Thoracic aorta (tissue), 2 donors: ENCODE results near the gene MYL5. TPM values are rescaled to one million over a fixed set of nuclear protein-coding genes. Genes with fewer than 3 reads are reported as not detected.

Experiments
- ATAC-seq: fragments of 150-250 bp; one replicate; pipeline ENCODE4 v1.8.0; 2017; ENCODE audit warnings: low read depth; ENCODE audit not compliant: insufficient number of reproducible peaks, low FRiP score
- DNase-seq: peaks from one replicate; pipeline ENCODE4 v3.0.0-alpha.2; 2020; ENCODE audit warnings: low spot score
- H3K27ac ChIP-seq, 2 donors: fragments of 200-600 bp; sonication (generic); 1 replicate in 1 of 2; 2 replicates in 1 of 2; pipeline ENCODE4 v1.5.1; 2016; ENCODE audit warnings: mild to moderate bottlenecking in 2 of 2, moderate library complexity in 2 of 2
- H3K27me3 ChIP-seq: fragments of 200-600 bp; sonication (generic); replicated peaks from 2 replicates; pipeline ENCODE4 v1.6.0; 2016; ENCODE audit warnings: mild to moderate bottlenecking; ENCODE audit not compliant: insufficient read depth
- H3K36me3 ChIP-seq: fragments of 200-600 bp; sonication (generic); one replicate; pipeline ENCODE4 v1.5.1; 2016
- H3K4me1 ChIP-seq, 2 donors: fragments of 200-600 bp; sonication (generic); 1 replicate in 1 of 2; 2 replicates in 1 of 2; pipeline versions ENCODE4 v1.5.1 to v1.6.0; 2016; ENCODE audit warnings: low read depth in 2 of 2, mild to moderate bottlenecking in 1 of 2; ENCODE audit not compliant: control insufficient read depth in 1 of 2
- H3K4me3 ChIP-seq: fragments of 200-600 bp; sonication (generic); 2 replicates; pipeline ENCODE4 v1.5.1; 2016; ENCODE audit warnings: mild to moderate bottlenecking
- H3K9me3 ChIP-seq: fragments of 200-600 bp; sonication (generic); 2 replicates; pipeline ENCODE4 v1.5.1; 2016
- total RNA-seq, 2 donors: library from RNA; depleted of rRNA; stranded (reverse); fragments of >200 nt; gene quantifications; one replicate each; pipeline versions ENCODE4 v1.1.0 to v1.2.3, GENCODE V29; 2016
- TF ChIP-seq, protein P1 (sequence below): fragments of 200-600 bp; sonication (generic); IDR thresholded peaks from one replicate; pipeline ENCODE4 v1.5.1; 2019; ENCODE audit warnings: antibody characterized with exemption

Gene MYL5
- total RNA-seq, 2 donors from 2014 or later, result 3.8 to 4.9 TPM

DNA sequence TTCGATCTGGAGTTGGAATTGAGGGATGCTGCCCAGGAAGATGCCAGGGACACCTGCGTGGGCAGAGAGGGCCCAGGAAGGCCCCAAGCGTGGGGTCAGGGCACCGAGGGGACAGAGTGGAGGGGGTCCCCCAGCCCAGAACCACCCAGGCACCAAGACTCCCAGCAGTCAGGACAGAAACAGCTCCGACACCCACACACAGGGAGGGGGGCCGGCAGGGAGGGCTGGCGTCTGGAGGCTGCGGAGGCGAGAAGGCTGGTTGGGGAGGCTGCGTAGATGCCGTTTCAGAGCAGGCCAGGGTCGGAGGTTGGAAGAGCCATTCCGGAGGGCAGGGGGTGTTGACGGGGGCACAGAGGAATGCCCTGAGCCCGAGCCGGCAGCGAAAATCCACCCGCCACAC, 23.9 kb upstream of the MYL5 start:
- Histone ChIP-seq H3K27me3 (no peaks in the 10 kb centered on the region), H3K4me3 (no peak overlapping the region), H3K27ac (no peak overlapping the region), H3K4me1 (no peaks in the 10 kb centered on the region), H3K36me3 (no peaks in the 10 kb centered on the region), H3K9me3 (no peaks in the 10 kb centered on the region)
- DNase-seq, result no peak
- TF ChIP-seq, protein P1, sequence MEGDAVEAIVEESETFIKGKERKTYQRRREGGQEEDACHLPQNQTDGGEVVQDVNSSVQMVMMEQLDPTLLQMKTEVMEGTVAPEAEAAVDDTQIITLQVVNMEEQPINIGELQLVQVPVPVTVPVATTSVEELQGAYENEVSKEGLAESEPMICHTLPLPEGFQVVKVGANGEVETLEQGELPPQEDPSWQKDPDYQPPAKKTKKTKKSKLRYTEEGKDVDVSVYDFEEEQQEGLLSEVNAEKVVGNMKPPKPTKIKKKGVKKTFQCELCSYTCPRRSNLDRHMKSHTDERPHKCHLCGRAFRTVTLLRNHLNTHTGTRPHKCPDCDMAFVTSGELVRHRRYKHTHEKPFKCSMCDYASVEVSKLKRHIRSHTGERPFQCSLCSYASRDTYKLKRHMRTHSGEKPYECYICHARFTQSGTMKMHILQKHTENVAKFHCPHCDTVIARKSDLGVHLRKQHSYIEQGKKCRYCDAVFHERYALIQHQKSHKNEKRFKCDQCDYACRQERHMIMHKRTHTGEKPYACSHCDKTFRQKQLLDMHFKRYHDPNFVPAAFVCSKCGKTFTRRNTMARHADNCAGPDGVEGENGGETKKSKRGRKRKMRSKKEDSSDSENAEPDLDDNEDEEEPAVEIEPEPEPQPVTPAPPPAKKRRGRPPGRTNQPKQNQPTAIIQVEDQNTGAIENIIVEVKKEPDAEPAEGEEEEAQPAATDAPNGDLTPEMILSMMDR, result no peak
- ATAC-seq, result no peak

DNA sequence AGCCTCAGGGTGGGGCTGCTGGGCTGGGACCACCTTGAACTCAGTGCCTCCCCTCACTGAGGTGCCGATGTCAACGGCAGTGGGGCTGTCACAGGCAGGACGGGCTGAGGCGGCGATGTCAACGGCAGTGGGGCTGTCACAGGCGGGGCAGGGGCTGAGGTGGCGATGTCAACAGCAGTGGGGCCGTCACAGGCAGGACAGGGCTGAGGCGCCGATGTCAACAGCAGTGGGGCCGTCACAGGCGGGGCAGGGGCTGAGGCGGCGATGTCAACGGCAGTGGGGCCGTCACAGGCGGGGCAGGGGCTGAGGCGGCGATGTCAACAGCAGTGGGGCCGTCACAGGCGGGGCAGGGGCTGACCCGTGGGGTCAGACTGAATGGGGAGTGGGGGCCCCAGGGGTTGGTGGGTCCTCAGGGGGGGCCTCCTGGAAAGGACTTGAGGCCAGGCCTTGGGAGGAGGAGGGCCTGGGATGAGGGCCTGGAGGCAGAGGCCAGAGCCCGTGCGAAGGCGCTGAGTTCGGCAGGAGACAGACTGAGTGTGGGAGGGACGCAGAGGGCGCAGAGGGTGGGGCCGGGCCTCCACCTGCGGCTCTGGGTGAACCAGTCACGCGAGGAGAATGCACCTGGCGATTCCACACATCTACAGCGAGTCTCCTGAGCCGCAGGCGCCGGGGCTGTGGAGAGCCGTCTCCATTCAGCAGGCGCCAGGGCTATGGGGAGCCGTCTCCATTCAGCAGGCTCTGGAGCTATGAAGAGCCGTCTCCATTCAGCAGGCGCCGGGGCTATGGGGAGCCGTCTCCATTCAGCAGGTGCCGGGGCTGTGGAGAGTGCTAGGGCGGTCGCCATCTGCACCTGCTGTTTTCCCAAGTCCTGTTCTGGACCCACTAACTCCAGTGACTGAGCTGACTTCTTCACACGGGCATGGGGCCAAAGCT, 23.1 kb upstream of the MYL5 start:
- DNase-seq (no peak), ATAC-seq (no peak)
- no peaks in the 10 kb centered on the region for H3K9me3 ChIP-seq
- no peak overlapping the region for H3K27ac ChIP-seq
- no peaks in the 10 kb centered on the region for H3K4me1 ChIP-seq
- TF ChIP-seq, protein P1, result no peak
- no peak overlapping the region for H3K4me3 ChIP-seq
- H3K27me3 ChIP-seq, result no peaks in the 10 kb centered on the region
- H3K36me3 ChIP-seq, result no peaks in the 10 kb centered on the region

DNA sequence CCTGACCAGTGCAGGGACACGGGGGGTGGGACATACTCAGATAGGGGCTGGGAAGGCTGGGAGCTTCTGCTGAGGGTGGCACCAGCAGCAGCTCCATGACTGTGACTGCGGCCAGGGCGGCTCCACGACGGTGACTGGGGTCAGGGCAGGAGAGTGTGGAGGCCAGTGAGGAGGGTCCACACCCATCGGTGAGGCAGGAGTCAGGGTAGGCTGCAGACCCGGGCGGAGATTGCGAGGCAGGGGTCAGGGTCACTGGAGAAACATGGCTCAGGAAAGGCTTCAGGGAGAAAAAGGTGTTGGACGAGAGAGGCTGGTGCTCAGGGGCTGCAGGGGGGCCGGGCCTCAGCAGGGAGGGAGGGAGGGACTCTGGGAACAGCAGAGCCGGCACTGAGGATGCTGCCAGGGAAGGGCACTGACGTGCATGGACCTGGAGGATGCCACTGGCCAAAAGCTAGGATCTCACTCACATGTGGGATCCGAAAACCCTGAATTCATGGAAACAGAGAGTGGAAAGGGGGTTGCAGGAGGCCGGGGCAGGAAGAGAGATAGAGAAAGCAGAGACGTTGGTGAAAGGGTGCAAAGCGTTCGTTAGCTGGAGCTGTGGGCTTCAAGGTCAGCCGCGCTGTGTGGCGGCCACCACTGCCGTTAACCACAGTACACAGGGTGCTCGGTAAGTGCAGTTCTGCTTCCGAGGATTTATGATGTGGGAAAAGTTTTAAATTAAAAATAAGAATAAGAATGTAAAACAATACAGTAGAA, 22.3 kb upstream of the MYL5 start:
- Histone ChIP-seq H3K36me3 (no peaks in the 10 kb centered on the region), H3K27ac (no peak overlapping the region), H3K27me3 (no peaks in the 10 kb centered on the region), H3K4me3 (no peak overlapping the region), H3K4me1 (no peaks in the 10 kb centered on the region), H3K9me3 (no peaks in the 10 kb centered on the region)
- ATAC-seq (no peak), DNase-seq (no peak)
- TF ChIP-seq, protein P1, result no peak

DNA sequence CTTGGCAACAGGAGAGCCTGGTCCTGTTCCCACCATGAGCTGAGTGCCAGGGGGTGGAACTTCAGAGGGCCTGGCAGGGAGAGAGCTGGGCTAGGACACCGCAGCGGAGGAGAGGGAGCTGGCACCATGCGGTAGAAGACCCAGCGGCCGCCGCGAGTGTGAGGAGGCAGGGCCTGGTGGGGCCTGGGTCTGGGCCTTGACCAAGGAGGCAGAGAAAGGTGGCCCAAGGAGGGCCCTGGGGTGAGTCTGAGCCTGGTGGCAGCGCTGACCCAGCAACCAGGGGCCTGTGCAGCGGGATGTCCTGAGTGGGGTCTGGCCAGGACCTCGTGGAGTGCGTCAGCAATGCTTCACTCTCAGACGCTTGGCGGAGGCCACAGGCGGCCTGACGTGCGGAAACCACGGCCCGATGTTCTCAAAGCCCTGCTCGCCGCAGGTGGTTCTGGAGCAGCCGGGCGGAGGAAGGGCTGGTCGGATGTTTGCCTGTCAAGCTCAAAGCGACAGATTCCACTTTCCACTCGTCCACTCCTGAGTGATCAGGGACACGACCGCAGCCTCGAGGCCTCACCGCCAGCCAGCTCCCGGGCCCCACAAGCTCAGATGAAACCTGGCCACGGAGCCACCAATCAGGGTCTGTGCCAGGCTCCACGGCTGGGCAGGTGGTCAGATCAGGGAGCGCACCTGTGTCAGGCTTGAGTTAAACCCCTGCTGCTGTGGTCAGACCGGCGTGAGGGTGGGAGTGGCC, 21.1 kb upstream of the MYL5 start:
- Histone ChIP-seq H3K27me3 (no peaks in the 10 kb centered on the region), H3K4me3 (no peak overlapping the region), H3K4me1 (no peaks in the 10 kb centered on the region), H3K36me3 (no peaks in the 10 kb centered on the region), H3K9me3 (no peaks in the 10 kb centered on the region), H3K27ac (no peak overlapping the region)
- ATAC-seq (no peak), DNase-seq (no peak)
- TF ChIP-seq, protein P1, result no peak
